Thymus (tissue), 11 donors: ENCODE data around the gene CRAT. TPM values are rescaled to one million over a fixed set of nuclear protein-coding genes. Genes with fewer than 3 reads are reported as not detected.

Experiments
- DNase-seq, 9 donors: peaks; one replicate each; pipeline ENCODE4 v3.0.0-alpha.2; 2013; ENCODE audit warnings: low spot score in 9 of 9, low read depth in 6 of 9, missing footprints in 1 of 9
- H3K27ac ChIP-seq, 2 donors: one replicate each; pipeline ENCODE4 v1.5.1; 2013; ENCODE audit warnings: control low read depth in 1 of 2, low read depth in 1 of 2, low read length in 1 of 2, mild to moderate bottlenecking in 1 of 2, moderate library complexity in 1 of 2
- H3K27me3 ChIP-seq, 2 donors: one replicate each; pipeline ENCODE4 v1.5.1; 2013; ENCODE audit warnings: low read length in 1 of 2; ENCODE audit not compliant: control insufficient read depth in 2 of 2, insufficient read depth in 1 of 2
- H3K36me3 ChIP-seq, 2 donors: one replicate each; pipeline ENCODE4 v1.5.1; 2013; ENCODE audit warnings: low read length in 1 of 2, mild to moderate bottlenecking in 1 of 2, moderate library complexity in 1 of 2; ENCODE audit not compliant: control insufficient read depth in 2 of 2, insufficient read depth in 2 of 2
- H3K4me1 ChIP-seq, 2 donors: one replicate each; pipeline ENCODE4 v1.5.1; 2013; ENCODE audit warnings: low read length in 2 of 2; ENCODE audit not compliant: control insufficient read depth in 2 of 2, insufficient read depth in 2 of 2
- H3K4me3 ChIP-seq, 2 donors: one replicate each; pipeline ENCODE4 v1.5.1; 2013; ENCODE audit warnings: low read length in 2 of 2, control low read depth in 1 of 2, mild to moderate bottlenecking in 1 of 2
- H3K9me3 ChIP-seq, 2 donors: one replicate each; pipeline ENCODE4 v1.5.1; 2013; ENCODE audit warnings: low read length in 1 of 2, mild to moderate bottlenecking in 1 of 2; ENCODE audit not compliant: control insufficient read depth in 2 of 2, insufficient read depth in 1 of 2
- WGBS: extraction: QIAGEN DNeasy Blood & Tissue Kit; methylation state at CpG from one replicate; pipeline ENCODE4 v1.1.7; 2013; 5-methylcytosine and 5-hydroxymethylcytosine counted together
- polyA plus RNA-seq: library from polyadenylated mRNA; stranded (reverse); fragments of 200-250 nt; gene quantifications from one replicate; pipeline ENCODE4 v1.2.3, GENCODE V29; 2013
- total RNA-seq: library from RNA; stranded (reverse); fragments of 120-200 nt; gene quantifications from one replicate; pipeline ENCODE4 v1.2.4, GENCODE V29; 2013
- donor health status: healthy.

CRAT gene
- total and polyA plus RNA-seq, 2 donors = 4.1 to 9.4 TPM

DNA sequence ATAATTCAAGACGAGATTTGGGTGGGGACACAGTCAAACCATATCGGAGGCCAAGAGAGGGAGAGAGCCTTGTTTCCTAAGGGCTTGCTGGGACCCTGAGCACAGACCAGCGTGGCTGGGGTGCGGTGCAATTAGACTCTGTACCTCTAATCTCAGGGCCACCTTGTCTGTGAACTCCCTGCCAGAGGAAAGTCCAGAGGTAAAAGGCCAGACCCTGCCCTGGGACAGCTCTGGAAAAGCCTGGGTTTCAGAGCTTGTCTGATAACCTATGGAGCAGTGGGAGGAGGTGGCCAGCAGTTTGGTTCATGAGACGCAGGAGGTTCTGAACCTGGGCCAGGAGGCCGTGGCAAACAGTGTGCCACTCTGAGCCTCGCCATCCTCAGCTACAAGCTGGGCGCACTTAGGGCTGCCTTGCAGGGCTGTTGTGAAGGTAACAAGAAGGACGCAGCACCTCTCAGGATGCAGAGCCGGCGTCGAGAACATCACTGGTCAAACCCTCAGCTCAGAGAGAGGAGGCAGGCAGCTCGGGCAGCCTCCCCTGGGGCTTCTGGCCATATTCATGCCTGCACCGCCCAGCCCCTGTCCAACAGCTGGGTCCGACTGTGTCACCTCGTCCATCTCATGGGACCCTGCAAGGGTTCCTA lies 34.5 kb downstream of the CRAT start:
- 98% methylated on average over 16 of the region's 16 CpGs for WGBS
- no peak overlapping the region for H3K4me3 ChIP-seq
- peaks cover 9 to 25% of the 10 kb centered on the region in 2 donors for H3K4me1 ChIP-seq
- H3K27me3 ChIP-seq = no peaks in the 10 kb centered on the region
- H3K27ac ChIP-seq = no peak overlapping the region
- H3K9me3 ChIP-seq = peaks cover 0 to 3% of the 10 kb centered on the region in 2 donors
- no peak for DNase-seq
- H3K36me3 ChIP-seq = peaks cover 3 to 5% of the 10 kb centered on the region in 2 donors

DNA sequence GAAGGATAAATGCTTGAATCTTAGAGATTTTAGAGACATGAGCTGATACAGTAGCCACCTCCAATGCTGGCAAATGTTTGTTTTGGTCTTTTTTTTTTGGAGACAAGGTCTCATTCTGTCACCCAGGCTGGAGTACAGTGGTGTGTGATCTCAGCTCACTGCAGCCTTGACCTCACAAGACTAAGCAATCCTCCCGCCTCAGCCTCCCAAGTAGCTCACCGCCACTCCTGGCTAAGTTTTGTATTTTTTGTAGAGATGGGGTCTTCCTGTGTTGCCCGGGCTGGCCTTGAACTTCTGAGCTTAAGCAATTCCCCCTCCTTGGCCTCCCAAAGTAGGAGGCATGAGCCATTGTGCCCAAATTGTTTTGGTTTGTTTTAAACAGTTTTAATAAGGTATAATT lies 36.5 kb downstream of the CRAT start:
- Histone ChIP-seq H3K27me3 (no peaks in the 10 kb centered on the region), H3K4me3 (no peak overlapping the region), H3K9me3 (peaks cover 0 to 6% of the 10 kb centered on the region in 2 donors), H3K27ac (no peak overlapping the region), H3K36me3 (peaks cover 5 to 9% of the 10 kb centered on the region in 2 donors), H3K4me1 (peaks cover 22 to 38% of the 10 kb centered on the region in 2 donors)
- no peak for DNase-seq
- 99% methylated on average over 3 of the region's 3 CpGs for WGBS

DNA sequence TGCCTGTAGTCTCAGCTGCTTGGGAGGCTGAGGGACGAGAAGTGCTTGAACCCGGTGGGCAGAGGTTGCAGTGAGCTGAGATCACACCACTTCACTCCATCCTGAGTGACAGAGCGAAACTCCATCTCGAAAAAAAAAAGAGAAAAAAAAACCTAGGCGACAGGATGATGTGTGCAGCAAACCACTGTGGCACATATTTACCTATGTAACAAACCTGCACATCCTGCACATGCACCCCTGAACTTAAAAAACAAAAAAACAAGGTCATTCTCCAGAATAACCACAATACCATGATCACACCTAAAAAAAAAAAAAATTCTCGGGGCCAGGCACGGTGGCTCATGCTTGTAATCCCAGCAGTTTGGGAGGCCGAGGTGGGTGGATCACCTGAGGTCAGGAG lies 37.2 kb downstream of the CRAT start:
- no peak overlapping the region for H3K27ac ChIP-seq

DNA sequence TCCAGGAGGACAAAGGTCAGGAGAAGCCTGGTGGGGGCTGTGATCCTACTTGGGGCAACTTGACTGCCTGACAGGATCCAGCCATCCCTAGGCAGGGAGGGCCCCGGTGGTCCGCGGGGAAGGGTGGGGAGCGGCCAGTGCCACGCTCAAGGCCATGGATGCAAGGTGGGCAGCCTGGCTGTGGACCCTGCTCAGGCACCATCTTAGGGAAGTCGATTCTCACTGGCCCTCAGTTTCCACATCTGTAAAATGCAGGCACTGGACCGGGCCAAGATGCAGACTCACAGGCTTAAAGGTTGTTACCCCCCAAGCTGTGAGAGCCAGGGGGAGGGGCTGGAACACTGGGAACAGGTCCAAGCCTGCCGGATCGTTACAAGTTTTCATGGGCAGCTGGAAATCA lies 38.4 kb downstream of the CRAT start:
- WGBS = 95% methylated on average over 9 of the region's 9 CpGs
- no peaks in the 10 kb centered on the region for H3K27me3 ChIP-seq
- peaks cover 18 to 23% of the 10 kb centered on the region in 2 donors for H3K36me3 ChIP-seq
- H3K4me3 ChIP-seq = no peak overlapping the region
- H3K4me1 ChIP-seq = peaks cover 38 to 54% of the 10 kb centered on the region in 2 donors
- DNase-seq = no peak
- peak overlapping the region; percentile 36 to 84 for H3K27ac ChIP-seq
- H3K9me3 ChIP-seq = peaks cover 0 to 13% of the 10 kb centered on the region in 2 donors

More for the DNA sequence above, 37.2 kb downstream of the CRAT start:
- H3K36me3 ChIP-seq = peaks cover 7 to 12% of the 10 kb centered on the region in 2 donors
- H3K4me3 ChIP-seq = no peak overlapping the region
- peaks cover 29 to 45% of the 10 kb centered on the region in 2 donors for H3K4me1 ChIP-seq
- peak in 1 of 9 donors; percentile 43 for DNase-seq
- WGBS = 84% methylated on average over 8 of the region's 8 CpGs
- H3K27me3 ChIP-seq = no peaks in the 10 kb centered on the region
- H3K9me3 ChIP-seq = peaks cover 0 to 6% of the 10 kb centered on the region in 2 donors

- no peak overlapping the region for H3K4me3 ChIP-seq
- peak in 8 of 9 donors; percentile 38 to 85 (median 56) for DNase-seq
- peak overlapping the region; percentile 50 to 84 for H3K27ac ChIP-seq
- peaks cover 0 to 13% of the 10 kb centered on the region in 2 donors for H3K9me3 ChIP-seq
- H3K4me1 ChIP-seq = peaks cover 38 to 54% of the 10 kb centered on the region in 2 donors
- WGBS = 85% methylated on average over 10 of the region's 10 CpGs
- peaks cover 19 to 25% of the 10 kb centered on the region in 2 donors for H3K36me3 ChIP-seq
- H3K27me3 ChIP-seq = no peaks in the 10 kb centered on the region
These were observed 39.0 kb downstream of the CRAT start for GRCh38 chr9:129071526-129072126.

DNA sequence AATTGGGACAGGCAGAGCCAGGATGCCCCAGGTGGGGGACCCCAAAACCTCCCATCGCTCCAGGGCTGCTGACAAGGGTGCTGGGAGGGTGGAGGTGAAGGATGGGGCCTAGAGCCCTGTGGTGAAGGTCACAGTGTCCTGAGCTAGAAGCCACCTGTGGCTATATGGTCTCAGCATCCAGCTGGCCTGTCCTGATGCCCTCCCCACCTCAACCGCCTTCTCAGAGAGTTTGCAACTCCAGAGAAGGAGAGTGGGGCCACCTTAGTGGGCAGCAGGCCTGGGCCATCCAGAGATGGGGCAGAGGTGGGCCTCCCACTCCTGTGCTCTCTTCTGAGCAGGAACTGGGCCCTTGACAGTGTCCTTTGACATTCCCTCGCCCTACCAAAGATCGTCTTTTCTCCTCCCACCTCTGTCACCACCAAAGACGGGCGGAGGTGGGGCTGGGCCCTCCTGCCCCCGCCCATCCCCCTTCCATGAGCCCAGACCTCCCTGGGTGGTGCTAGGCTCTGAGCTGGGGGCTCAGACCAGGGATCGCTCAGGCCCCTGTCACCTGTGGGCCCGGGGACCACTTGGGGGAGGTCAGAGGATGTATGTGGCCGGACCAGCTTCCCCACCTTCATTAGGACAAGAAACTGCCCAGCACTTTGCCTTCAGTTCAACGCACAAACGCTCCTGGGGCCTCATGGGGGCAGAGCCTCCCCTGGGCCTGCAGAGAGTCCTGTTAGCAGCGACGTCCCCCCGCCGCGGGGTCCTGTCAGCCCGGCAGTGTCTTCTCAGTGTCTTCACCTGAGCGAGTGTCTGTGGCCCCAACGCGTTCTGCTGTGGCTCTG lies 39.7 kb downstream of the CRAT start:
- WGBS = 92% methylated on average over 21 of the region's 21 CpGs
- no peaks in the 10 kb centered on the region for H3K27me3 ChIP-seq
- peak overlapping the region in 1 of 2 donors; percentile 84 for H3K27ac ChIP-seq

DNA sequence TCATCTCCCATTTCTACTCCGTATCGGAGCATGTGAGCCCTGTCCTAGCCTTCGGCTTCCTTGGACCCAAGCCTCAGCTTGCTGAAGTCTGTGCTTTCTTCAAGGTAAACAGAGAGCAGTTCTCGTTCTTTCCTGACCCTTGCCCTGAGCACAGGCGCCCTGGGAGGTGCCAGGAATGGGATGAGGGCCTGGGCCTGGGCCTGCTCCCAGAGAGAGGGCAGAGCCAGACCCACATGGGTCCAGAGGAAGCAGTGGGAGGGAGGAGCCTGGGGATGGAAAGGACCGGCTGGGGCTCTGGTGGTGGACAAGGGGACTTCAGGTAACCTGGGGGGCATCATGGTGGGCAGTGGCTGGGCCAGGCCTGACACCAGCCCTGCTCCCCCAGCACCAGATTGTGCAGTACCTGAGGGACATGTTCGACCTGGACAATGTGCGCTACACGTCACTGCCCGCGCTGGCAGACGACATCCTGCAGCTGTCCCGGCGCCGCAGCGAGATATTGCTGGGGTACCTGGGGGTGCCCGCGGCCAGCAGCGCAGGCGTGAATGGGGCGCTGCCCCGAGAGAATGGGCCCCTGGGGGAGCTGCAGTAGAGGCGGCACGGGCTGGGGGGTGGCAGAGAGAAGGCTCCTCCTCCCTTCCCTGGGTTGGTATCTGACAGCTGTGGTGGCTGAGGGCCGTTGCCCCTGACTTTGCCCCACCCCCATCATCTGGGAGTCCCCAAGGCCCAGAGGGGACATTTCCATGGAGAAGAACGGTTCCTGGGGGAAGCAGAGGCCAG lies 40.5 kb downstream of the CRAT start:
- 83% methylated on average over 26 of the region's 26 CpGs for WGBS
- H3K4me1 ChIP-seq = peaks cover 38 to 54% of the 10 kb centered on the region in 2 donors
- H3K4me3 ChIP-seq = no peak overlapping the region
- H3K27me3 ChIP-seq = no peaks in the 10 kb centered on the region
- peak overlapping the region; percentile 84 for H3K27ac ChIP-seq
- H3K36me3 ChIP-seq = peaks cover 31 to 33% of the 10 kb centered on the region in 2 donors
- peak in 4 of 9 donors; percentile 17 to 64 (median 38) for DNase-seq
- peaks cover 0 to 9% of the 10 kb centered on the region in 2 donors for H3K9me3 ChIP-seq

More for the DNA sequence above, 39.7 kb downstream of the CRAT start:
- DNase-seq = peak in 1 of 9 donors; percentile 21
- H3K36me3 ChIP-seq = peaks cover 22 to 27% of the 10 kb centered on the region in 2 donors
- H3K9me3 ChIP-seq = peaks cover 0 to 9% of the 10 kb centered on the region in 2 donors
- H3K4me1 ChIP-seq = peaks cover 38 to 54% of the 10 kb centered on the region in 2 donors
- no peak overlapping the region for H3K4me3 ChIP-seq

DNA sequence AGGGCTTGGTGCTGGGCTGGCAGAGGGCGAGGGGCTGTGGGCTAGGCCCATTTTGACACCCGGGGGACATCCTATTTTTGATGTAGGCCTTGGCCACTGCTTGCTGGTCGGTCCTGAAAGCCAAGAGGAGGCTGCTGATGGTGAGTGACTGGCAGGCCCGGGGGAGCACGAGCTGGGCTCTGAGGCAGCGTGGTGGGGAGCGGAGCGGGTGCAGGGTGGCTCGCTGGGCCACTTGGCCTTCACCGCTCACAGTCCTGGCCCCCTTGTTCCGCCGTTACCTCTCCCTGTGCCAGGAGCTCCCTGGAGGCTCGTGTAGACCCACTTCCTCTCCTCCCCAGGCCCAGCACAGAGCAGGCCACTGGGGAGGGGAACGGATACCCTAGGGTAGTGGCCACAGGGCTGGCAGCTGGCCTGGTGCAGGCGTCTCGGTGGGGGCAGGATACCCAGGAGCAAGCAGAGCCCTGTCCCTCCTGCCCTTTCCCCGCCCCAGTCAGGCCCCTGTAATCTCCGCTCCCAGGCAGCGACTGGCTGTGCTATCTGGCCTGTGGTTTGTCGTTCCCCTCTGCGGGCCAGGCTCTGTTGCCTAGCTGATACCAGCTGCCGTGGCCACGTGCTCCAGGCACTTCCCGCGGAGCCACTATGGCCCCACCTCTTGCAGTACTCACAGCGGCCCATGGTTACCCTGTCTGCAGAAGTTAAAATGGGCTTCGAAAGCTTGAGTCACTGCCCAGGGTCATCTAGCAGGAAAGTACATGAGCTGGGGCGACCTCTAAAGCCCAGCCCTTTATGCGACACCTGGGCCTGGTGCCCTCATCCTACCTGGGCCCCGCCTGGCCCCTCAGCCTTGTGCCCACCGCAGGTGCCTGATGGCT lies 41.4 kb downstream of the CRAT start:
- Histone ChIP-seq H3K4me1 (peaks cover 38 to 54% of the 10 kb centered on the region in 2 donors), H3K27me3 (no peaks in the 10 kb centered on the region), H3K4me3 (no peak overlapping the region), H3K27ac (peak overlapping the region; percentile 84), H3K36me3 (peaks cover 37 to 38% of the 10 kb centered on the region in 2 donors), H3K9me3 (peaks cover 0 to 9% of the 10 kb centered on the region in 2 donors)
- WGBS = 28% methylated on average over 31 of the region's 31 CpGs
- DNase-seq = peak in 7 of 9 donors; percentile 42 to 85 (median 58)
